Mesothelial cell of epicardium (in vitro differentiated cells): Measurements from ENCODE around the gene ACTR6. TPM values are rescaled to one million over a fixed set of nuclear protein-coding genes. Genes with fewer than 3 reads are reported as not detected.
"Not testable (repeated sequence)": the region's sequence is repeated elsewhere in the genome, so short reads cannot be mapped to it uniquely, and the experiment has no call there.

Source experiments
- DNase-seq, 2 experiments: peaks; one replicate each; pipeline ENCODE4 v3.0.0; 2021; ENCODE audit warnings: low spot score in 2 of 2; ENCODE audit not compliant: unreplicated experiment in 2 of 2
- H3K27ac Mint-ChIP-seq: 2 replicates; pipeline ENCODE4 v1.8.0; 2021; ENCODE audit warnings: mixed read lengths
- H3K27me3 Mint-ChIP-seq: 2 replicates; pipeline ENCODE4 v1.8.0; 2021; ENCODE audit warnings: low read depth, mixed read lengths
- H3K36me3 Mint-ChIP-seq: 2 replicates; pipeline ENCODE4 v1.8.0; 2021; ENCODE audit warnings: mixed read lengths
- H3K4me1 Mint-ChIP-seq: 2 replicates; pipeline ENCODE4 v1.8.0; 2021; ENCODE audit warnings: mixed read lengths
- H3K4me3 Mint-ChIP-seq: 2 replicates; pipeline ENCODE4 v1.8.0; 2021; ENCODE audit warnings: mild to moderate bottlenecking, moderate library complexity, mixed read lengths
- H3K9me3 Mint-ChIP-seq: 2 replicates; pipeline ENCODE4 v1.8.0; 2021; ENCODE audit warnings: mixed read lengths
- CTCF ChIP-seq: fragments of 200-600 bp; sonication (generic); IDR thresholded peaks from one replicate; pipeline ENCODE4 v1.5.0; 2021; ENCODE audit warnings: antibody characterized with exemption; ENCODE audit not compliant: unreplicated experiment
- total RNA-seq: library from RNA; stranded (reverse); gene quantifications from 3 replicates; pipeline ENCODE4 v1.2.1, GENCODE V29; 2021

The ACTR6 gene
- total RNA-seq, 1 donor from 2014 or later: 25.5 TPM

GRCh38 chr12:100229036-100229635, 28.5 kb downstream of the ACTR6 start:
- no peak overlapping the region for H3K4me3 Mint-ChIP-seq
- DNase-seq: no peak
- no peak for TF ChIP-seq CTCF
- no peaks in the 10 kb centered on the region for H3K27me3 Mint-ChIP-seq
- no peaks in the 10 kb centered on the region for H3K9me3 Mint-ChIP-seq
- peaks cover 4% of the 10 kb centered on the region for H3K4me1 Mint-ChIP-seq
- H3K36me3 Mint-ChIP-seq: peaks cover 10% of the 10 kb centered on the region
- H3K27ac Mint-ChIP-seq: no peak overlapping the region

- H3K36me3 Mint-ChIP-seq: peaks cover 10% of the 10 kb centered on the region
- no peak for TF ChIP-seq CTCF
- DNase-seq: no peak
- no peak overlapping the region for H3K27ac Mint-ChIP-seq
- H3K27me3 Mint-ChIP-seq: no peaks in the 10 kb centered on the region
- H3K9me3 Mint-ChIP-seq: no peaks in the 10 kb centered on the region
- H3K4me3 Mint-ChIP-seq: no peak overlapping the region
- H3K4me1 Mint-ChIP-seq: peaks cover 4% of the 10 kb centered on the region
Measured at GRCh38 chr12:100229876-100230275, 29.3 kb downstream of the ACTR6 start.

- peaks cover 10% of the 10 kb centered on the region for H3K9me3 Mint-ChIP-seq
Measured at GRCh38 chr12:100231873-100232272, 31.3 kb downstream of the ACTR6 start.

GRCh38 chr12:100234166-100234565, 33.6 kb downstream of the ACTR6 start:
- no peak overlapping the region for H3K27ac Mint-ChIP-seq

More at GRCh38 chr12:100231873-100232272, 31.3 kb downstream of the ACTR6 start:
- H3K36me3 Mint-ChIP-seq: peaks cover 10% of the 10 kb centered on the region
- not testable (repeated sequence) for DNase-seq, H3K4me1 Mint-ChIP-seq, H3K27me3 Mint-ChIP-seq, H3K27ac Mint-ChIP-seq, H3K4me3 Mint-ChIP-seq

GRCh38 chr12:100234591-100235304, 34.1 kb downstream of the ACTR6 start:
- H3K27me3 Mint-ChIP-seq: no peaks in the 10 kb centered on the region
- no peak overlapping the region for H3K4me3 Mint-ChIP-seq
- peaks cover 11% of the 10 kb centered on the region for H3K36me3 Mint-ChIP-seq
- TF ChIP-seq CTCF: peak; percentile 56
- H3K4me1 Mint-ChIP-seq: peaks cover 4% of the 10 kb centered on the region
- no peak for DNase-seq
- peaks cover 10% of the 10 kb centered on the region for H3K9me3 Mint-ChIP-seq
- H3K27ac Mint-ChIP-seq: no peak overlapping the region

More at GRCh38 chr12:100234166-100234565, 33.6 kb downstream of the ACTR6 start:
- peaks cover 11% of the 10 kb centered on the region for H3K36me3 Mint-ChIP-seq
- H3K4me1 Mint-ChIP-seq: peaks cover 4% of the 10 kb centered on the region
- H3K9me3 Mint-ChIP-seq: peaks cover 10% of the 10 kb centered on the region
- no peak overlapping the region for H3K4me3 Mint-ChIP-seq
- H3K27me3 Mint-ChIP-seq: no peaks in the 10 kb centered on the region
- no peak for DNase-seq
- no peak for TF ChIP-seq CTCF

- Mint-ChIP-seq H3K36me3 (peaks cover 6% of the 10 kb centered on the region), H3K27me3 (no peaks in the 10 kb centered on the region), H3K27ac (no peak overlapping the region), H3K4me1 (no peaks in the 10 kb centered on the region), H3K4me3 (no peak overlapping the region), H3K9me3 (peaks cover 10% of the 10 kb centered on the region)
- no peak for TF ChIP-seq CTCF
- DNase-seq: no peak
Measured at GRCh38 chr12:100238801-100239200, 38.2 kb downstream of the ACTR6 start.
